Measurements from ENCODE around the gene ECT2L.

ECT2L gene

DNA sequence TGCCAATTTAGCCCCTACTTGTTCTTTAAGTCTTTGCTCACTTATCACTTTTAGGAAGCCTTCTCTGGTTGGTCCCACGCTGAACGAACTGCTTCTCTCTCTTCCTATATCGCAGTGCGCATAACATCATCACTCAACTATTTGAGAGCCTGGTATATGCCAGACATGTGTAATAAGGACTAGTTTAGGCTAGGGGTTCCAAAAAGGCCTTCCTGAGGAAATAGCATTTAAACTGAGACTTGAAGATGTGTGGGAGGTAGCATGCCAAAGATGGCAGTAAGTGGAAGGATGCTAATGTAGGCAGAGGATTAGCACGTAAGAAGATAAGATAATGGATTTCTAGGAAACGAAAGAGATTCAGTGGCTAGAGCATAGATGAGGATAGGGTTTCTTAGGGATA, 17.6 kb upstream of the ECT2L start:
- no peaks in the 10 kb centered on the region for H3K9me3 ChIP-seq (ENCODE audit: control insufficient read depth, insufficient read depth, low read length)
- no peak overlapping the region for H3K27ac ChIP-seq (ENCODE audit: low read depth, low read length)
- H3K9ac ChIP-seq (ENCODE audit: low read depth, low read length) = no peak overlapping the region
- H3K27me3 ChIP-seq (ENCODE audit: control insufficient read depth, insufficient read depth, low read length) = no peaks in the 10 kb centered on the region
- no peak overlapping the region for H3K4me3 ChIP-seq (ENCODE audit: low read depth, low read length)
- H3K36me3 ChIP-seq (ENCODE audit: control insufficient read depth, insufficient read depth, low read length) = peaks cover 3% of the 10 kb centered on the region; the same call in 1 of the 2 replicates
- 0 out of 2 replicates have a peak, but pooled peaks cover 3% of the 10 kb centered on the region for H3K4me1 ChIP-seq (ENCODE audit: control insufficient read depth, insufficient read depth, low read length)

DNA sequence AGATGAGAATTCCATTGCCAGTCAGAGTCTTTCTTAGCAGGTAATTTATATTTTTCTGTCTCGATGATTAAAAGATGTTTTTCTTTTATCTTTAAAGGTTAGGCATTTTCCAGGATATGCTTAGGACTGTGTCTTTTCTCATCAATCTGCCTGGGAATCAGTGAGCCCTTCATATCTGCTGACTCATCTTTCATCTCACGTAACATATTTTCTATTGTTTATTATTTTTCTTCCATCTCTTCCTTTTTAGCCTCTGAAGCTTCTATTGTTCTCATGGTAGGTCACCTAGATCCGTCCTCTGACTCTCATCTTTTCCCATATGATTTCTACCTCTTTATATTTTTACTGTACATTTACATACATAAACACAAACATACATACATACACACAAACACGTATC, 13.6 kb upstream of the ECT2L start:
- Histone ChIP-seq H3K4me3 (ENCODE audit: low read depth, low read length) (no peak overlapping the region), H3K9me3 (ENCODE audit: control insufficient read depth, insufficient read depth, low read length) (no peaks in the 10 kb centered on the region), H3K9ac (ENCODE audit: low read depth, low read length) (no peak overlapping the region), H3K27ac (ENCODE audit: low read depth, low read length) (no peak overlapping the region), H3K27me3 (ENCODE audit: control insufficient read depth, insufficient read depth, low read length) (no peaks in the 10 kb centered on the region), H3K4me1 (ENCODE audit: control insufficient read depth, insufficient read depth, low read length) (no peaks in the 10 kb centered on the region), H3K36me3 (ENCODE audit: control insufficient read depth, insufficient read depth, low read length) (peaks cover 3% of the 10 kb centered on the region; the same call in 1 of the 2 replicates)

DNA sequence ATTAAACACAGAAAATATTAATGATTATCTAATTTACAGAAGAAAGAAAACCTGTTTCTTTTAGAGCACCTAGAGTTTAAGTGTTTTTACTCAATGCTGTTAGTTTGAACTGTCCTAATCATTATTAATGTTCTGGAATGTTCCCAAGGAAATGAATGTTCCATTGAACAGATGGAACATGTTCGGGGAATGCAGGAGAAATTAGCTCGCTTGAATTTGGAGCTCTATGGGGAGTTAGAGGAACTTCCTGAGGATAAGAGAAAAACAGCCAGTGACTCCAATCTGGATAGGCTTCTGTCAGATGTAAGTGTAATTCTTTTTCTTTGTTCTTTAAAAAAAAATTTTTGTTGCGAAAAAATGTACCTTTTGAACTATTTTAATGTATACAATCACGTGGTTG, 10.8 kb upstream of the ECT2L start:
- Histone ChIP-seq H3K36me3 (ENCODE audit: control insufficient read depth, insufficient read depth, low read length) (peaks cover 3% of the 10 kb centered on the region; the same call in 1 of the 2 replicates), H3K27ac (ENCODE audit: low read depth, low read length) (no peak overlapping the region), H3K4me1 (ENCODE audit: control insufficient read depth, insufficient read depth, low read length) (no peaks in the 10 kb centered on the region), H3K9ac (ENCODE audit: low read depth, low read length) (no peak overlapping the region), H3K4me3 (ENCODE audit: low read depth, low read length) (no peak overlapping the region), H3K27me3 (ENCODE audit: control insufficient read depth, insufficient read depth, low read length) (no peaks in the 10 kb centered on the region), H3K9me3 (ENCODE audit: control insufficient read depth, insufficient read depth, low read length) (no peaks in the 10 kb centered on the region)

DNA sequence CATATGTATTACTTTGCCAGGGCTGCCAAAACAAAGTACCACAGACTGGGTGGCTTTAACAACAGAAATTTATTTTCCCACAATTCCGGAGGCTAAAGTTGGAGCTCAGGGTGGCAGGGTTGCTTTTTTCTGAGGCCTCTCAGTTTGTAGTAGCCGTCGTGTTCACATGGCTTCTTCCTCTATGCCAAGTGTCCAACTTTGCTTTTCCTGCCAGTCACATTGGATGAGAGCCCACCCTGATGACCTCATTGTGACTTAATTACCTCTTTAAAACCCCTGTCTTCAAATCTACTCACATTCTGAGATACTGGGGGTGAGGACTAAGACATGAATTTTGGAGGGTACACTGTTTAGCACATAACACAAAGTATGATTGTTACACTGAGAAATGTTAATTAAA, 9.9 kb upstream of the ECT2L start:
- H3K4me1 ChIP-seq (ENCODE audit: control insufficient read depth, insufficient read depth, low read length) = no peaks in the 10 kb centered on the region
- no peak overlapping the region for H3K9ac ChIP-seq (ENCODE audit: low read depth, low read length)
- H3K27me3 ChIP-seq (ENCODE audit: control insufficient read depth, insufficient read depth, low read length) = no peaks in the 10 kb centered on the region
- H3K9me3 ChIP-seq (ENCODE audit: control insufficient read depth, insufficient read depth, low read length) = no peaks in the 10 kb centered on the region
- H3K36me3 ChIP-seq (ENCODE audit: control insufficient read depth, insufficient read depth, low read length) = peaks cover 3% of the 10 kb centered on the region; the same call in 1 of the 2 replicates
- no peak overlapping the region for H3K27ac ChIP-seq (ENCODE audit: low read depth, low read length)
- H3K4me3 ChIP-seq (ENCODE audit: low read depth, low read length) = no peak overlapping the region

DNA sequence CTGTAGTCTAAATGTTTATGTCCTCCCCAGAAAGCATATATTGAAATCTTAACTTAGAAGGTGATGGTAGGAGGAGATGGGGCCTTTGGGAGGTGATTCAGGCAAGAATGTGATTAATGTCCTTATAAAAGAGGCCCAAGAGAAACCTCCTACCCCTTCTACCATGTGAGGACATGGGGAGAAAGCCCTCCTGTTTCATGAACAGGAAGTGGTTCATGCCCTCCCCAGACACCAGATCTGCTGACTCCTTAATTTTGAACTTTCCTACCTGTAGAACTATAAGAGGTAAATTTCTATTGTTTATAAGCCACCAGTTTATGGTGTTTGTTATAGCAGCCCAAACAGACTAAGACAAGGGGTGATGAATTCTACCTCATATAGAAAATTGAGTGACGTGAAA, 8.7 kb upstream of the ECT2L start:
- Histone ChIP-seq H3K27ac (ENCODE audit: low read depth, low read length) (no peak overlapping the region), H3K36me3 (ENCODE audit: control insufficient read depth, insufficient read depth, low read length) (no peaks in the 10 kb centered on the region), H3K4me3 (ENCODE audit: low read depth, low read length) (no peak overlapping the region), H3K9ac (ENCODE audit: low read depth, low read length) (no peak overlapping the region), H3K27me3 (ENCODE audit: control insufficient read depth, insufficient read depth, low read length) (no peaks in the 10 kb centered on the region), H3K4me1 (ENCODE audit: control insufficient read depth, insufficient read depth, low read length) (no peaks in the 10 kb centered on the region), H3K9me3 (ENCODE audit: control insufficient read depth, insufficient read depth, low read length) (no peaks in the 10 kb centered on the region)

DNA sequence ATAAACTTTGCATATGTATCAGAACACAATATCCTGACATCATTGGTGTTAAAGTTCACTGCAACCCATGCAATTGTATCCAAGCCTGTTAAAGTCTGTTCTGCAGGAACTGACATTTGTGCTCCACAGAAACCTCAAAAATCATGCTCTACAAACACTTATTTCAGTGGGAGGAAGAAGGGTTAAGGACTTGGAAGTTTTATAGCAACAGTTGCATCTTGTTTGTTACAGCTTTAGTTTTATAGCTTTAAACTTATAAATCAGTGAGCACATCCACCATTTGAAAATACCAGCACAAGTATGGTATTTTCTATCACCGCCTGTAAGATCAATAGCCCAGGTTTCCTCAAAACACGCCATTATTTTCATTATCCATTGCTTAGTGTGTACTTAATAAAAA, 884 bp downstream of the ECT2L start:
- H3K27me3 ChIP-seq (ENCODE audit: control insufficient read depth, insufficient read depth, low read length) = peaks cover 10% of the 10 kb centered on the region
- H3K9me3 ChIP-seq (ENCODE audit: control insufficient read depth, insufficient read depth, low read length) = no peaks in the 10 kb centered on the region
- H3K4me3 ChIP-seq (ENCODE audit: low read depth, low read length) = peak overlapping the region; percentile 61
- no peaks in the 10 kb centered on the region for H3K36me3 ChIP-seq (ENCODE audit: control insufficient read depth, insufficient read depth, low read length)
- H3K27ac ChIP-seq (ENCODE audit: low read depth, low read length) = no peak overlapping the region
- H3K9ac ChIP-seq (ENCODE audit: low read depth, low read length) = no peak overlapping the region
- H3K4me1 ChIP-seq (ENCODE audit: control insufficient read depth, insufficient read depth, low read length) = peaks cover 5% of the 10 kb centered on the region

DNA sequence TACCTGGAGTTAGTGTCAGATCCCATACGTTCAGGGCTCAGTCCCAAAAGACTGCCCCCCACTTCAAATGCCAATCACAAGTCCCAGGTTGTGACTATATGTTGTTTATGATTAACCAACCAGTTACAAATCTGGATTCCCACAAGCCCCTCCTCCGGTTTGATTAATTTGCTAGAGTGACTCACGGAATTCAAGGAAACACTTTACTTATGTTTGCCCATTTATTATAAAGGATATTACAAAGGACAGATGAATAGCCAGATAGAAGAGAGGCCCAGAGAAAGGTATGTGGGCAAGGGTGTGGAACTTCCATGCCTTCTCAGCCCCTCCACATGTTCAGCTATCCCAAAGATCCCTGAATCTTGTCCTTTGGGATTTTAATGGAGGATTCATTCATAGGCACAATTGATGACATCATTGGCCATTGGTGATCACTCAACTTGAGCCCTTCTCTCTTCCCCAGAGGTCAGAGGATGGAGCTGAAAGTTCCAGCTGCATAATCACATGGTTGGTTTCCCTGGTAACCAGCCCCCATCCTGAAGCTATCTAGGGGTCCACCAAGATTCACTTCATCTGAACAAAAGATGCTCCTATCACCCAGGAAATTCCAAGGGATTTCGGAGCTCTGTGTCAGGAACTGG, 2.0 kb downstream of the ECT2L start:
- H3K36me3 ChIP-seq (ENCODE audit: control insufficient read depth, insufficient read depth, low read length) = no peaks in the 10 kb centered on the region
- no peak overlapping the region for H3K9ac ChIP-seq (ENCODE audit: low read depth, low read length)

DNA sequence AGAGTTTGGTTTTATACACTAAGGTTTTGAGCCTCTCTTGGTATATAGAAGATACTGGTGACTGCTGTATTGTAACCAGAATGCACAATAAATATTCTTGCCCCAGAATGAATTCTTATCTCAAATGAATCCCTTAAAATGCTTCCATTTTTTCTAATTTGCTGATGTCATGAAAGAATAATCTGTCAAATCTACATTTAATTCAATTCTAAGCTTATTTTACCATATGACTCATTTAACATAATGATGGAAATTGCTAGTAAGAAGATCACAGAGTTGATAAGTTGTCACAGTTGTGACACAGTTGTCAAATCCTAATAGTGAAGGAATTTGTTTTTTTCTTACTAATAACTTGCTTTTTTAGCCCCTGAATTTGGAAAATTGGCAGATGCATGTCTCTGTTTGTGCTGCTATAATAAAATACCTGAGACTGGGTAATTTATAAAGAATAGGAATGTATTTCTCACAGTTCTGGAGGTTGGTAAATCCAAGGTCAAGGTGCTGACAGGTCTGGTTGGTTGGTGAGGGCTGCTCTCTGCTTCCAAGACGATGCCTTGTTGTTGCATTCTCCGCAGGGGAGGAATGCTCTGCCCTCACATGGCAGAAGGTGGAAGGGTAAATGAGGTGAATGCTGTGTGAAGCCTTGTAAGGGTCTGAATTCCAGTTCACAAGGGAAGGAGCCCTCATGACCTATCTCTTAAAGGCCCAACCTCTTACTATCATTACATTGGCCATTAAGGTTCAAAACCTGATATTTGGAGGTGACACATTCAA, 4.7 kb downstream of the ECT2L start:
- Histone ChIP-seq H3K4me1 (ENCODE audit: control insufficient read depth, insufficient read depth, low read length) (peaks cover 1% of the 10 kb centered on the region), H3K4me3 (ENCODE audit: low read depth, low read length) (no peak overlapping the region), H3K27ac (ENCODE audit: low read depth, low read length) (no peak overlapping the region), H3K9ac (ENCODE audit: low read depth, low read length) (no peak overlapping the region), H3K27me3 (ENCODE audit: control insufficient read depth, insufficient read depth, low read length) (peaks cover 8% of the 10 kb centered on the region), H3K36me3 (ENCODE audit: control insufficient read depth, insufficient read depth, low read length) (no peaks in the 10 kb centered on the region), H3K9me3 (ENCODE audit: control insufficient read depth, insufficient read depth, low read length) (no peaks in the 10 kb centered on the region)

More for the DNA sequence above, 2.0 kb downstream of the ECT2L start:
- Histone ChIP-seq H3K9me3 (ENCODE audit: control insufficient read depth, insufficient read depth, low read length) (no peaks in the 10 kb centered on the region), H3K4me1 (ENCODE audit: control insufficient read depth, insufficient read depth, low read length) (peaks cover 5% of the 10 kb centered on the region), H3K27ac (ENCODE audit: low read depth, low read length) (no peak overlapping the region), H3K4me3 (ENCODE audit: low read depth, low read length) (no peak overlapping the region), H3K27me3 (ENCODE audit: control insufficient read depth, insufficient read depth, low read length) (peaks cover 10% of the 10 kb centered on the region)

DNA sequence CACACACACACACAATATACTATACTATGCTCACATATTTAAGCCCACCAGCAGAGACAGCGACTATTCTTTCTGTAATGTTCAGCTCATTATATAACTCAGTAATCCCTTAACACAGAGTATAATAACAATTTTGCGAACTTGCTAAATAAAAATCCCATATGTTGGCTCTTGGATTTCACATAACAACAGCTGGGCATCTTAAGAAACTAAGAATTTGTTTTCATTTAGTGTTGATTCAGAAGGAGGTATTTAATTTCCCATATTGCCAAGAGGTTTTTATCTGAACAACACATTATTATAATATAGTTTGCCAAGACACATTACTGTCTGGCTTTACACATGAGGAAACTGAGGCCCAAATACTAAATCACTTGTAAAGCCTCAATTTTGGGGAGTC, 7.4 kb downstream of the ECT2L start:
- no peaks in the 10 kb centered on the region for H3K27me3 ChIP-seq (ENCODE audit: control insufficient read depth, insufficient read depth, low read length)
- no peak overlapping the region for H3K9ac ChIP-seq (ENCODE audit: low read depth, low read length)
- H3K4me1 ChIP-seq (ENCODE audit: control insufficient read depth, insufficient read depth, low read length) = no peaks in the 10 kb centered on the region
- no peak overlapping the region for H3K27ac ChIP-seq (ENCODE audit: low read depth, low read length)
- no peaks in the 10 kb centered on the region for H3K9me3 ChIP-seq (ENCODE audit: control insufficient read depth, insufficient read depth, low read length)
- H3K36me3 ChIP-seq (ENCODE audit: control insufficient read depth, insufficient read depth, low read length) = no peaks in the 10 kb centered on the region
- no peak overlapping the region for H3K4me3 ChIP-seq (ENCODE audit: low read depth, low read length)

DNA sequence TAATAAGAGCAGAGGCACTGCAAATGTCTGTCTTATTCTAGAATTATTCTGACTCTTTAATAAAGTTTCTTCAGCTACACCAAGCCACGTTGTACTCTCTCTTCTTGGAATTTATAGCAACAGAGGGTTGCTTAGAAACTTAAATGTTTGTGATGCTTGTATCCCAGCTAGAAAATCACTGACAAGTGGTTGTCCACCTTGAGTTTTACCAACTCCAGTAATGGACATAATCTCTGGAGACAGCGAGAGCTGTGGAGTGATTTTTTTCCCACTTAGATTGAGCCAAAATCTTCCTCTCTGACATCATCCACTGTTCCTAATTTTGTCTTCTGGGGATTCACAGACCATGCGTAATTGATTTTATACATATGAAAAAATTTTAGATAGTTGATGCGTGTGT, 8.0 kb downstream of the ECT2L start:
- Histone ChIP-seq H3K27me3 (ENCODE audit: control insufficient read depth, insufficient read depth, low read length) (no peaks in the 10 kb centered on the region), H3K4me1 (ENCODE audit: control insufficient read depth, insufficient read depth, low read length) (no peaks in the 10 kb centered on the region), H3K36me3 (ENCODE audit: control insufficient read depth, insufficient read depth, low read length) (no peaks in the 10 kb centered on the region), H3K27ac (ENCODE audit: low read depth, low read length) (no peak overlapping the region), H3K9me3 (ENCODE audit: control insufficient read depth, insufficient read depth, low read length) (no peaks in the 10 kb centered on the region), H3K4me3 (ENCODE audit: low read depth, low read length) (no peak overlapping the region), H3K9ac (ENCODE audit: low read depth, low read length) (no peak overlapping the region)

DNA sequence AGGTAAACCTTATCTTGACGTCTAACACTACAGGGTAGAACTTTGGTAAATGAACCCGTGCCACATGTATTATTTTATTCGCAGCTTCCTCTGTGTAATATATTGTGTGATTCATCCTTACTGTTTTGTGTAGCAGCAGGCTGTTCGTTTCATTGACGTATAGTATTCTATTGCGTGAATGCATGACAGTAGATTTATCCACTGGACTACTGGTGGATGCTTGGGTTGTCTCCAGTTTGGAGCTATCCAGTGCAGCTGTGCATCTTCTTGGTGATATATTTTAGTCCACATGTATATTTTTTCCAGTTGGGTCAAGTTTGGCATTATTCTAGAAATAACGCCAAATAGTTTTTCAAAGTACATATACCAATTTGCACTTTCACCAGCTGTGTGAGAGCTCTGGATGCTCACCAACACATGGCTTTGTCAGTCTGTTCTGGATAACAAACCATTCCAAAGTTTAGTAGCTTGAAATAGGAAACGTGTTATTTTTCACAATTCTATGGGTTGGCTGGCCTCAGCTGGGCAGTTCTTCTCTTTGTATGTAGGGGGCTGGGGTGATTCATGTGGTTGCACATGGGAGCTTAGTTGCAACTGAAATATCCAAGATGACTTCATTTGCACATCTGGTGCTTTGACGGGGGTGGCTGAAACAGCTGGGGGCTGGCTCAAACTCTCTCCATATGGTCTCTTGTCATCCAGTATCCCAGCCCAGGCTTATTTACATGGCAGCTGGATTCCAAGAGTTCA, 9.3 kb downstream of the ECT2L start:
- no peak overlapping the region for H3K9ac ChIP-seq (ENCODE audit: low read depth, low read length)
- H3K27me3 ChIP-seq (ENCODE audit: control insufficient read depth, insufficient read depth, low read length) = no peaks in the 10 kb centered on the region
- no peaks in the 10 kb centered on the region for H3K36me3 ChIP-seq (ENCODE audit: control insufficient read depth, insufficient read depth, low read length)
- H3K27ac ChIP-seq (ENCODE audit: low read depth, low read length) = no peak overlapping the region
- no peaks in the 10 kb centered on the region for H3K9me3 ChIP-seq (ENCODE audit: control insufficient read depth, insufficient read depth, low read length)
- no peak overlapping the region for H3K4me3 ChIP-seq (ENCODE audit: low read depth, low read length)
- no peaks in the 10 kb centered on the region for H3K4me1 ChIP-seq (ENCODE audit: control insufficient read depth, insufficient read depth, low read length)

All from HUES48 (cell line).